NOMO-1 (cell line): ENCODE measurements around the gene MRGPRD.
"Not testable (repeated sequence)": the region's sequence is repeated elsewhere in the genome, so short reads cannot be mapped to it uniquely, and the experiment has no call there.

Experiments used
- DNase-seq, 2 experiments: peaks; one replicate each; lab custom pipeline; 2025; ENCODE audit not compliant: unreplicated experiment in 2 of 2; lab: John Stamatoyannopoulos, UW

The MRGPRD gene

GRCh38 chr11:68994894-68995285 lies 14.1 kb upstream of the MRGPRD start:
- no peak for DNase-seq

- DNase-seq: no peak
Observed at GRCh38 chr11:68994161-68994893, 13.5 kb upstream of the MRGPRD start.

GRCh38 chr11:68993546-68993945 lies 12.8 kb upstream of the MRGPRD start:
- DNase-seq: no peak

GRCh38 chr11:68992743-68993255 lies 12.0 kb upstream of the MRGPRD start:
- DNase-seq: no peak

GRCh38 chr11:68990995-68991780 lies 10.4 kb upstream of the MRGPRD start:
- no peak for DNase-seq

- no peak for DNase-seq
Observed at GRCh38 chr11:68989936-68990606, 9.3 kb upstream of the MRGPRD start.

GRCh38 chr11:68988491-68988890 lies 7.7 kb upstream of the MRGPRD start:
- no peak for DNase-seq

GRCh38 chr11:68987211-68987610 lies 6.4 kb upstream of the MRGPRD start:
- no peak for DNase-seq

- DNase-seq: no peak
Observed at GRCh38 chr11:68983801-68984200, 3.0 kb upstream of the MRGPRD start.

GRCh38 chr11:68982134-68982533 lies 1.3 kb upstream of the MRGPRD start:
- no peak for DNase-seq

GRCh38 chr11:68979931-68980775 lies 633 bp downstream of the MRGPRD start:
- DNase-seq: no peak

- no peak for DNase-seq
Observed at GRCh38 chr11:68978931-68979594, 1.7 kb downstream of the MRGPRD start.

GRCh38 chr11:68978626-68978930 lies 2.2 kb downstream of the MRGPRD start:
- no peak for DNase-seq

GRCh38 chr11:68977781-68978625 lies 2.8 kb downstream of the MRGPRD start:
- no peak for DNase-seq

- DNase-seq: no peak
Observed at GRCh38 chr11:68976563-68976962, 4.2 kb downstream of the MRGPRD start.

GRCh38 chr11:68976095-68976494 lies 4.7 kb downstream of the MRGPRD start:
- no peak for DNase-seq

- DNase-seq: no peak
Observed at GRCh38 chr11:68974421-68975194, 6.2 kb downstream of the MRGPRD start.

- DNase-seq: not testable (repeated sequence)
Observed at GRCh38 chr11:68973706-68974105, 7.1 kb downstream of the MRGPRD start.

GRCh38 chr11:68973219-68973618 lies 7.6 kb downstream of the MRGPRD start:
- no peak for DNase-seq
